Esophagus muscularis mucosa (tissue), 4 donors: ENCODE data around the gene PLA2R1. TPM values are rescaled to one million over a fixed set of nuclear protein-coding genes. Genes with fewer than 3 reads are reported as not detected.

ENCODE experiments used
- DNase-seq: peaks from one replicate; pipeline ENCODE4 v3.0.0-alpha.2; 2017; ENCODE audit errors: extremely low spot score
- H3K27ac ChIP-seq, 4 donors: fragments of 200-600 bp; sonication (generic); replicated peaks in 1 of 4; 1 replicate in 3 of 4; 2 replicates in 1 of 4; pipeline ENCODE4 v1.5.1; 2016 to 2019; ENCODE audit warnings: mild to moderate bottlenecking in 1 of 4
- H3K27me3 ChIP-seq, 4 donors: fragments of 200-600 bp; sonication (generic); one replicate each; pipeline versions ENCODE4 v1.5.1 to v1.6.0; 2016 to 2019
- H3K36me3 ChIP-seq, 4 donors: fragments of 200-600 bp; sonication (generic); one replicate each; pipeline ENCODE4 v1.5.1; 2016 to 2019
- H3K4me1 ChIP-seq, 4 donors: fragments of 200-600 bp; sonication (generic); one replicate each; pipeline ENCODE4 v1.5.1; 2016 to 2019
- H3K4me3 ChIP-seq, 4 donors: fragments of 200-600 bp; sonication (generic); 1 replicate in 2 of 4; 2 replicates in 2 of 4; pipeline ENCODE4 v1.5.1; 2016 to 2019; ENCODE audit warnings: mild to moderate bottlenecking in 4 of 4, moderate library complexity in 1 of 4
- H3K9me3 ChIP-seq, 4 donors: fragments of 200-600 bp; sonication (generic); 1 replicate in 3 of 4; 2 replicates in 1 of 4; pipeline ENCODE4 v1.5.1; 2016 to 2019
- EP300 ChIP-seq: sonication (generic); formaldehyde crosslinking; IDR thresholded peaks from one replicate; pipeline ENCODE4 v1.6.1; 2017; ENCODE audit warnings: antibody characterized with exemption
- POLR2A ChIP-seq: fragments of 450-650 bp; IDR thresholded peaks from one replicate; pipeline ENCODE4 v1.6.1; 2017; ENCODE audit warnings: antibody characterized with exemption, moderate library complexity, mild to moderate bottlenecking, low read depth
- POLR2AphosphoS5 ChIP-seq, 2 donors: sonication (generic); formaldehyde crosslinking; IDR thresholded peaks; one replicate each; pipeline ENCODE4 v1.6.1; 2017; ENCODE audit warnings: antibody characterized with exemption in 2 of 2
- WGBS: methylation state at CpG from one replicate; pipeline ENCODE4 v1.1.5; 2018; 5-methylcytosine and 5-hydroxymethylcytosine counted together
- intact Hi-C: fragments of 100-400 bp; cut with DNase I; formaldehyde crosslinking; loops from one replicate; pipeline ENCODE4 v1.15.1; 2023
- total RNA-seq, 4 donors: library from RNA; depleted of rRNA; stranded (reverse); fragments of >200 nt; gene quantifications; one replicate each; pipeline versions ENCODE4 v1.1.0 to v1.2.1, GENCODE V29; 2016
- TF ChIP-seq, protein P1 (sequence below), 3 experiments: fragments of 200-600 bp in 2 of 3; fragments of 450-650 bp in 1 of 3; sonication (generic) in 2 of 3; IDR thresholded peaks; one replicate each; pipeline ENCODE4 v1.5.1; 2017 to 2019; ENCODE audit warnings: antibody characterized with exemption in 3 of 3, mild to moderate bottlenecking in 2 of 3, moderate library complexity in 1 of 3

PLA2R1 gene
- total RNA-seq, 4 donors from 2014 or later = 2.8 to 6.4 (median 5.1) TPM

GRCh38 chr2:160077912-160078810, 15.7 kb upstream of the PLA2R1 start:
- Histone ChIP-seq H3K36me3 (no peaks in the 10 kb centered on the region), H3K4me1 (no peaks in the 10 kb centered on the region), H3K27me3 (no peaks in the 10 kb centered on the region), H3K9me3 (peaks cover 0 to 6% (median 0%) of the 10 kb centered on the region in 4 donors), H3K4me3 (no peak overlapping the region), H3K27ac (no peak overlapping the region)
- 88% methylated on average over 4 of the region's 4 CpGs for WGBS
- DNase-seq = no peak
- intact Hi-C loops = no loop called here
- no peak for TF ChIP-seq POLR2A
- TF ChIP-seq, protein P1, sequence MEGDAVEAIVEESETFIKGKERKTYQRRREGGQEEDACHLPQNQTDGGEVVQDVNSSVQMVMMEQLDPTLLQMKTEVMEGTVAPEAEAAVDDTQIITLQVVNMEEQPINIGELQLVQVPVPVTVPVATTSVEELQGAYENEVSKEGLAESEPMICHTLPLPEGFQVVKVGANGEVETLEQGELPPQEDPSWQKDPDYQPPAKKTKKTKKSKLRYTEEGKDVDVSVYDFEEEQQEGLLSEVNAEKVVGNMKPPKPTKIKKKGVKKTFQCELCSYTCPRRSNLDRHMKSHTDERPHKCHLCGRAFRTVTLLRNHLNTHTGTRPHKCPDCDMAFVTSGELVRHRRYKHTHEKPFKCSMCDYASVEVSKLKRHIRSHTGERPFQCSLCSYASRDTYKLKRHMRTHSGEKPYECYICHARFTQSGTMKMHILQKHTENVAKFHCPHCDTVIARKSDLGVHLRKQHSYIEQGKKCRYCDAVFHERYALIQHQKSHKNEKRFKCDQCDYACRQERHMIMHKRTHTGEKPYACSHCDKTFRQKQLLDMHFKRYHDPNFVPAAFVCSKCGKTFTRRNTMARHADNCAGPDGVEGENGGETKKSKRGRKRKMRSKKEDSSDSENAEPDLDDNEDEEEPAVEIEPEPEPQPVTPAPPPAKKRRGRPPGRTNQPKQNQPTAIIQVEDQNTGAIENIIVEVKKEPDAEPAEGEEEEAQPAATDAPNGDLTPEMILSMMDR (IDR thresholded peaks at IDR 0.05) = no peak
- no peak for TF ChIP-seq EP300
- no peak for TF ChIP-seq POLR2AphosphoS5 (IDR thresholded peaks at IDR 0.05)

GRCh38 chr2:160076914-160077313, 14.5 kb upstream of the PLA2R1 start:
- no peak for DNase-seq
- Histone ChIP-seq H3K4me1 (no peaks in the 10 kb centered on the region), H3K9me3 (peaks cover 0 to 6% (median 0%) of the 10 kb centered on the region in 4 donors), H3K27me3 (no peaks in the 10 kb centered on the region), H3K36me3 (no peaks in the 10 kb centered on the region), H3K27ac (no peak overlapping the region), H3K4me3 (no peak overlapping the region)
- TF ChIP-seq POLR2A (no peak), POLR2AphosphoS5 (IDR thresholded peaks at IDR 0.05) (no peak), EP300 (no peak)
- TF ChIP-seq, protein P1 (IDR thresholded peaks at IDR 0.05) = no peak
- intact Hi-C loops = no loop called here
- WGBS = 51% methylated on average over 4 of the region's 4 CpGs

- Histone ChIP-seq H3K4me3 (no peak overlapping the region), H3K4me1 (no peaks in the 10 kb centered on the region), H3K9me3 (peaks cover 0 to 6% (median 0%) of the 10 kb centered on the region in 4 donors), H3K27me3 (no peaks in the 10 kb centered on the region), H3K36me3 (no peaks in the 10 kb centered on the region), H3K27ac (no peak overlapping the region)
- no peak for TF ChIP-seq EP300
- TF ChIP-seq, protein P1 (IDR thresholded peaks at IDR 0.05) = no peak
- no peak for TF ChIP-seq POLR2A
- no peak for TF ChIP-seq POLR2AphosphoS5 (IDR thresholded peaks at IDR 0.05)
- intact Hi-C loops = no loop called here
- no peak for DNase-seq
- WGBS = 89% methylated on average over 2 of the region's 2 CpGs
Measured at GRCh38 chr2:160076241-160076640, 13.8 kb upstream of the PLA2R1 start.

DNA sequence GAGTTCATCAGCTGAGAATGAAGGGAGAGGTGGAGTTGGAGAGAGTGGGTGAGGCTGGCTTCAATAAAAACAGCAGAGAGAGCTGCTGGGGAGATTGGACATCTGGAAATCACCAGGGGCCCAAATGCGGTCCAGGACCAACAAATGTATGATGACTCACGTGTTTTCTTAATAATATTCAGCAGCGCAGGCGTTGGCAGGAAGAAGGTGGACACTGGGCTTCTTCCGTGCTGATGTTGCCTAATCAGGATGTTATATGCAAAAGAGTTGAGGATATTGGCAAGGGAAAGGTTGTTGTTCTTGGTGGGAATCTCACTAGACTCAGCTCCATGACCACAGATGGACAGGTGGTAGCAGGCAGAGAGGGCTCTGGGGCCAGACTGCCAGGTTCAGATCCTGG, 12.8 kb upstream of the PLA2R1 start:
- 71% methylated on average over 5 of the region's 5 CpGs for WGBS
- H3K4me1 ChIP-seq = no peaks in the 10 kb centered on the region
- no peak overlapping the region for H3K27ac ChIP-seq
- no peaks in the 10 kb centered on the region for H3K27me3 ChIP-seq
- no peak overlapping the region for H3K4me3 ChIP-seq
- H3K36me3 ChIP-seq = no peaks in the 10 kb centered on the region
- intact Hi-C loops = no loop called here
- no peak for DNase-seq
- TF ChIP-seq POLR2A = no peak
- TF ChIP-seq, protein P1 (IDR thresholded peaks at IDR 0.05) = no peak
- TF ChIP-seq EP300 = no peak
- no peak for TF ChIP-seq POLR2AphosphoS5 (IDR thresholded peaks at IDR 0.05)
- H3K9me3 ChIP-seq = peaks cover 0 to 6% (median 0%) of the 10 kb centered on the region in 4 donors
